Body of pancreas (tissue), 4 donors: ENCODE results near the gene COL5A1.

ENCODE experiments used
- POLR2A ChIP-seq, 3 donors: fragments of 450-650 bp; IDR thresholded peaks; one replicate each; pipeline ENCODE4 v1.6.1; 2016; ENCODE audit warnings: antibody characterized with exemption in 3 of 3, mild to moderate bottlenecking in 2 of 3
- TF ChIP-seq, protein P1 (sequence below), 7 experiments: fragments of 450-650 bp in 4 of 7; fragments of 200-600 bp in 3 of 7; sonication (generic) in 3 of 7; IDR thresholded peaks; one replicate each; pipeline ENCODE4 v1.5.1; 2016 to 2019; ENCODE audit warnings: antibody characterized with exemption in 7 of 7

DNA sequence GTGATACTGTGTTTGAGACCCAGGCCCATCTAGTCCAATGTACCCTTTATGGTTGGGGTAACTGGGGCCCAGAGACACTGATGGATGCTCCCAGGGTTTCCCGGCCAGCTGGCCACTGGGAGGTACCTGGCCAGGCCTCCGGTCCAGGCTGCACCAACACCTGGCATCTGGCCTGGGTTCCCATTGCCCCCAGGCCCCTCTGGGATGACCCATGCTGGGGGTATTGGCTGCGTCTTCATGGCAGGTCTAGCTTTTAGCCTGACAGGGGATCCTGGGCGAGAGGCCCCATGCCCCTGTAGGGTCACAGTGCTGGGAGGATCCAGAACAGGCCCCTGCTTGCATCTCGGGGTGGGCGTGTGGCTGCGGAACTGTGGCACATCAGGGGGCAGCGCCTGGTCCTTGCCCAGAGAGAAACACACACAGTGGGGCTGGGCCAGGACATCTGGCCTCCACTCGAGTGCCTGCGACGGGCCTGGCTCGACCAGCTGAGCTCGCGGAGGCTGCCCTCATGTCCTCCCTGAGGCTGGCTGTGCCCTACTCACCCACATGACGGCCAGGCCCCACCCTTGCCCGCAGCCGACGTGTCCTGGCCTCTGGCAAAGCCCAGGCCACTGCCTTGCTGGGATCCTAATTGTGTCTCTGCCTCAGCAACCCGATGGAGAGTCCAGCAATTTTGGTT lies 21.5 kb upstream of the COL5A1 start:
- TF ChIP-seq POLR2A (IDR thresholded peaks at IDR 0.05): no peak
- TF ChIP-seq, protein P1, sequence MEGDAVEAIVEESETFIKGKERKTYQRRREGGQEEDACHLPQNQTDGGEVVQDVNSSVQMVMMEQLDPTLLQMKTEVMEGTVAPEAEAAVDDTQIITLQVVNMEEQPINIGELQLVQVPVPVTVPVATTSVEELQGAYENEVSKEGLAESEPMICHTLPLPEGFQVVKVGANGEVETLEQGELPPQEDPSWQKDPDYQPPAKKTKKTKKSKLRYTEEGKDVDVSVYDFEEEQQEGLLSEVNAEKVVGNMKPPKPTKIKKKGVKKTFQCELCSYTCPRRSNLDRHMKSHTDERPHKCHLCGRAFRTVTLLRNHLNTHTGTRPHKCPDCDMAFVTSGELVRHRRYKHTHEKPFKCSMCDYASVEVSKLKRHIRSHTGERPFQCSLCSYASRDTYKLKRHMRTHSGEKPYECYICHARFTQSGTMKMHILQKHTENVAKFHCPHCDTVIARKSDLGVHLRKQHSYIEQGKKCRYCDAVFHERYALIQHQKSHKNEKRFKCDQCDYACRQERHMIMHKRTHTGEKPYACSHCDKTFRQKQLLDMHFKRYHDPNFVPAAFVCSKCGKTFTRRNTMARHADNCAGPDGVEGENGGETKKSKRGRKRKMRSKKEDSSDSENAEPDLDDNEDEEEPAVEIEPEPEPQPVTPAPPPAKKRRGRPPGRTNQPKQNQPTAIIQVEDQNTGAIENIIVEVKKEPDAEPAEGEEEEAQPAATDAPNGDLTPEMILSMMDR (IDR thresholded peaks at IDR 0.05): no peak
